Osteoblast (primary cell): Measurements from ENCODE around the gene TRMT1. TPM values are rescaled to one million over a fixed set of nuclear protein-coding genes. Genes with fewer than 3 reads are reported as not detected.

Source experiments
- DNase-seq: peaks from one replicate; pipeline ENCODE4 v3.0.0; 2011; ENCODE audit warnings: low spot score, mixed read lengths; ENCODE audit not compliant: insufficient read length; ENCODE audit errors: missing footprints
- H2AFZ ChIP-seq: 2 replicates; pipeline ENCODE4 v1.6.0; 2011; ENCODE audit warnings: mild to moderate bottlenecking, low read length
- H3K27ac ChIP-seq: 2 replicates; pipeline ENCODE4 v1.5.1; 2011; ENCODE audit warnings: mild to moderate bottlenecking, low read depth, low read length, moderate library complexity
- H3K27me3 ChIP-seq: 2 replicates; pipeline ENCODE4 v1.6.0; 2012; ENCODE audit warnings: mild to moderate bottlenecking, control low read depth, inconsistent platforms, low read length, moderate library complexity; ENCODE audit not compliant: insufficient read depth
- H3K36me3 ChIP-seq: 2 replicates; pipeline ENCODE4 v1.5.1; 2011; ENCODE audit warnings: mild to moderate bottlenecking, low read length, control low read depth, moderate library complexity; ENCODE audit not compliant: insufficient read depth
- H3K4me1 ChIP-seq: 2 replicates; pipeline ENCODE4 v1.5.1; 2011; ENCODE audit warnings: mild to moderate bottlenecking, low read length, control low read depth, moderate library complexity; ENCODE audit not compliant: insufficient read depth
- H3K4me2 ChIP-seq: 2 replicates; pipeline ENCODE4 v1.6.0; 2011; ENCODE audit warnings: mild to moderate bottlenecking, low read length; ENCODE audit not compliant: insufficient read depth
- H3K4me3 ChIP-seq: fragments of 200-600 bp; sonication (generic); 3 replicates; pipeline ENCODE4 v1.5.1; 2012; ENCODE audit warnings: mild to moderate bottlenecking, low read length, inconsistent platforms; ENCODE audit not compliant: insufficient read depth
- H3K79me2 ChIP-seq: 2 replicates; pipeline ENCODE4 v1.6.0; 2012; ENCODE audit warnings: mild to moderate bottlenecking, low read length, control low read depth, inconsistent platforms; ENCODE audit not compliant: insufficient read depth
- H3K9me3 ChIP-seq: 2 replicates; pipeline ENCODE4 v1.5.1; 2011; ENCODE audit warnings: low read depth, low read length, control low read depth
- H4K20me1 ChIP-seq: 2 replicates; pipeline ENCODE4 v1.6.0; 2012; ENCODE audit warnings: mild to moderate bottlenecking, low read length, control low read depth; ENCODE audit not compliant: insufficient read depth
- total RNA-seq: library from RNA; depleted of rRNA; stranded (reverse); fragments of >200 nt; gene quantifications from 2 replicates; pipeline ENCODE4 v1.2.3, GENCODE V29; 2012
- TF ChIP-seq, protein P1 (sequence below): IDR thresholded peaks from 2 replicates; pipeline ENCODE4 v1.5.1; 2011; ENCODE audit warnings: mild to moderate bottlenecking, low read depth, low read length, moderate library complexity; ENCODE audit errors: extremely low read depth

Gene TRMT1
- total RNA-seq, 1 donor = 29.7 TPM

DNA sequence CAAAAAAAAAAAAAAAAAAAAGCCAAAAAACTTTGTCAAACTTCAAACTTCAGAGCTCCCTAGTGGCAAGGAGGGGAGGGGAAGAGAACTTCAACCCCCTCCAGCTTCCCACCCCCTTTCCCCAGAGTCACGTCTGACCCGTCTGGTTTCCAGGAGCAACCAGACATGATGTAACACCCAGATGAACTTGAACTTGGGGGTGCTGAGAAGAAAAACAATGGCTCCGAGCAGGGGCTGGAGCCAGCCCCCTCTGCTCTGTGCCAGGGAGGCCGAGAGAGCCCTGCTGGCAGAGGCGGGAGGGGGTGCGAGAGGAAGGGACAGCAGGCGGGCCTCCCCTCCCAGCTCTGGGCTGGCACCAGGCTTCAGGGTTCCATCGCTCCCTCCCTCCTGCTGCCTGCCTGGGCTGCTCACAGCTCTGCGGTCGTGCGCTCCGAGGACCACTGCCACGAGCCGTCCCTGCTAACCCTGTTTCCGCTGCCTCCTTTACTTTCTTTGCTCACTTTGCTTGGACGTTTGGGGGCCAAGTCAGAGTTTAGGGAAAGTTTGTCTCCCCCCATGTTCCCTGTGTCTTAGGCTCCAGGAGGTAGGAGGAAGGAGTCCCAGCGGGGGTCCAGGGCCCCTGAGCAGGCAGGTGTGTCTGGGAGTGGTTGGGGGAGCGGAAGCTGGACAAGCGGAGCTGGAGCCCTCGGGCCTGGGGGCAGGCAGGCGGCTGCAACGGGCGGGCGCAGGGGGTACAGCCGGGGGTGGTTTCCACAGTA lies 25.0 kb downstream of the TRMT1 start:
- H3K9me3 ChIP-seq = no peaks in the 10 kb centered on the region
- H2AFZ ChIP-seq = no peak overlapping the region
- peaks cover 30% of the 10 kb centered on the region for H3K36me3 ChIP-seq
- no peaks in the 10 kb centered on the region for H3K79me2 ChIP-seq
- TF ChIP-seq, protein P1, sequence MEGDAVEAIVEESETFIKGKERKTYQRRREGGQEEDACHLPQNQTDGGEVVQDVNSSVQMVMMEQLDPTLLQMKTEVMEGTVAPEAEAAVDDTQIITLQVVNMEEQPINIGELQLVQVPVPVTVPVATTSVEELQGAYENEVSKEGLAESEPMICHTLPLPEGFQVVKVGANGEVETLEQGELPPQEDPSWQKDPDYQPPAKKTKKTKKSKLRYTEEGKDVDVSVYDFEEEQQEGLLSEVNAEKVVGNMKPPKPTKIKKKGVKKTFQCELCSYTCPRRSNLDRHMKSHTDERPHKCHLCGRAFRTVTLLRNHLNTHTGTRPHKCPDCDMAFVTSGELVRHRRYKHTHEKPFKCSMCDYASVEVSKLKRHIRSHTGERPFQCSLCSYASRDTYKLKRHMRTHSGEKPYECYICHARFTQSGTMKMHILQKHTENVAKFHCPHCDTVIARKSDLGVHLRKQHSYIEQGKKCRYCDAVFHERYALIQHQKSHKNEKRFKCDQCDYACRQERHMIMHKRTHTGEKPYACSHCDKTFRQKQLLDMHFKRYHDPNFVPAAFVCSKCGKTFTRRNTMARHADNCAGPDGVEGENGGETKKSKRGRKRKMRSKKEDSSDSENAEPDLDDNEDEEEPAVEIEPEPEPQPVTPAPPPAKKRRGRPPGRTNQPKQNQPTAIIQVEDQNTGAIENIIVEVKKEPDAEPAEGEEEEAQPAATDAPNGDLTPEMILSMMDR = peak; percentile 9
- H3K4me2 ChIP-seq = peak overlapping the region; percentile 20
- H3K27ac ChIP-seq = peak overlapping the region; percentile 72
- H3K4me1 ChIP-seq = peaks cover 28% of the 10 kb centered on the region
- H3K4me3 ChIP-seq = no peak overlapping the region
- DNase-seq = peak; percentile 99
- no peaks in the 10 kb centered on the region for H3K27me3 ChIP-seq
- H4K20me1 ChIP-seq = peaks cover 22% of the 10 kb centered on the region

DNA sequence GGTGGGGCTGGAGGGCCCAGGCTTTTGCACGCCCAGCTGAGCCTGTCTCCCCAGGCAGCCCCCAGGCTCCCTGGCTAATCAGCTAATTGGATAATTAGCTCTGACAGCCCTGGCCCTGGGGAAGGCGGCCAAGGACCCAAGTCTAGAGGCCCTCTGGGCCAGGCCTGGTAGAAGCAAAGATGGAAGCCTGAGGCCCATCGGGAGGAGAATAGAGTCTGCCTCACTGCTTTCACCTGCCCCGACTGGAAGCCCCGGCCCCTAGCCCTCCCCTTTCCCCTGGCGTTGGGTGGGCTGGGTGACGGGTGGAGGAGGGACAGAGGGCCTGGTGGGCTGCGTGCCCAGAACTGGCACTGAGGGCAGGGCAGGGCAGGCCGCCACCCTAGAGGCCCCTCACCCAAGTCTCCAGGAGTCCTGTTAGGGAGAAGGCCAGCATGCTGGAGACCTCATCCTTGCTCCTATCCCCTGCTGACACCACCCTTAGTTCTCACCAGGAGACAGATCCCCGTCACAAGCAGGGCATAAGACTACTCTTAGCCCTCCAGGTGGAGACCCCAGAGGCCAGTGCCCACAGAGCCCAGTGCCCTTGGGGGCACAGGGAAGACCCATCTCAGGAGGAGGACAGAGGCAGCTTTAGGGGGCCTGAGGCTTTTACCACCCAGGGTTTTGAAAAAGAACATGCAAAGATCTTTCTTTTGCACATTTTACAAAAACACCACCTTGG lies 25.9 kb downstream of the TRMT1 start:
- Histone ChIP-seq H3K27ac (peak overlapping the region; percentile 72), H3K9me3 (no peaks in the 10 kb centered on the region), H4K20me1 (peaks cover 21% of the 10 kb centered on the region), H3K79me2 (peaks cover 3% of the 10 kb centered on the region), H3K36me3 (peaks cover 38% of the 10 kb centered on the region), H3K27me3 (no peaks in the 10 kb centered on the region), H3K4me2 (no peak overlapping the region), H3K4me3 (no peak overlapping the region), H3K4me1 (peaks cover 28% of the 10 kb centered on the region), H2AFZ (no peak overlapping the region)
- TF ChIP-seq, protein P1 = no peak
- peak; percentile 83 for DNase-seq

DNA sequence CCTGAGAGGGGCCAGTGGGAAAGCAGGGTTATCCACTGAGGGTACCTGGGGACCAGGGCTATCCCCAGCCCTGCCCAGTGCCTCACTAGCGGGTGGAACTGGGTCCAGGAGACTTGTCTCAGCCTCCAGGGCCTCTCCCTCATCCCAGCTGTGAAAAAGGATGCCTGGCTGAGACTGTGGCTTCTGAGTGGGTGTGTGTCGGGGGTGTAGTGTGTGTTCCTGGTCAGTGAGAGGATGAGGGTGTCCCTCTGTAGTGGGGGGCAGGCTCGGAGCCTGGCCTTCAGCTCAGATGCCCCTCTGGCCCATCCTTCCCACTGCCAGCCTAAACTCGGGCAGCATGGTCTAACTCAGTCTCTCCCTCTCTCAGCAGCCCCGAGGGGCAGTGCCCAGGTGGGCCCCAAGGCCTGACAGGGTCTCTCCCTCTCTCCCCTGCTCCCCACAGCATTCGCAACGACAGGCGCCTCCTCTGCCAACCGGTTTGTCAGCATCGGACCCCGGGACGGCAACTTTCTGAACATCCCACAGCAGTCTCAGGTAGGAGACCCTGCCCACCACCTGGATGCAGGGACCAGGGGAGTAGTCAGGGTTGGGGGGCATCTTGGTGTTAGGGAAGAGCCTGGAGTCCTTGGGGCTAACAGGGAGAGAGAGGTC lies 26.6 kb downstream of the TRMT1 start:
- Histone ChIP-seq H3K27ac (peak overlapping the region; percentile 3), H3K4me3 (no peak overlapping the region), H3K9me3 (no peaks in the 10 kb centered on the region), H4K20me1 (peaks cover 21% of the 10 kb centered on the region), H3K79me2 (peaks cover 8% of the 10 kb centered on the region), H2AFZ (no peak overlapping the region), H3K4me2 (no peak overlapping the region), H3K4me1 (peaks cover 28% of the 10 kb centered on the region), H3K27me3 (no peaks in the 10 kb centered on the region), H3K36me3 (peaks cover 45% of the 10 kb centered on the region)
- no peak for DNase-seq
- TF ChIP-seq, protein P1 = no peak
